ENCODE data around the gene PRKCB. TPM values are rescaled to one million over a fixed set of nuclear protein-coding genes. Genes with fewer than 3 reads are reported as not detected.

PRKCB gene
- total RNA-seq, 4 donors from 2014 or later: 7.7 to 40.0 (median 12.2) TPM

- no peaks in the 10 kb centered on the region for H3K4me1 ChIP-seq
- TF ChIP-seq CTCF (IDR thresholded peaks at IDR 0.05) (no peak), POLR2AphosphoS5 (IDR thresholded peaks at IDR 0.05) (no peak), EP300 (IDR thresholded peaks at IDR 0.05) (no peak), POLR2A (IDR thresholded peaks at IDR 0.05) (no peak)
- H3K9me3 ChIP-seq: no peaks in the 10 kb centered on the region
- no peaks in the 10 kb centered on the region for H3K36me3 ChIP-seq
- no peaks in the 10 kb centered on the region for H3K27me3 ChIP-seq
- DNase-seq (ENCODE audit: low spot score in 2 of 2): no peak
- no peak overlapping the region for H3K4me3 ChIP-seq
- H3K27ac ChIP-seq: no peak overlapping the region
- WGBS: 79% methylated on average over 5 of the region's 5 CpGs
These were observed 117.2 kb downstream of the PRKCB start for GRCh38 chr16:23952971-23953300.

- Histone ChIP-seq H3K9me3 (no peaks in the 10 kb centered on the region), H3K4me1 (no peaks in the 10 kb centered on the region), H3K27me3 (no peaks in the 10 kb centered on the region), H3K36me3 (no peaks in the 10 kb centered on the region), H3K27ac (no peak overlapping the region), H3K4me3 (no peak overlapping the region)
- TF ChIP-seq POLR2AphosphoS5 (IDR thresholded peaks at IDR 0.05) (no peak), EP300 (IDR thresholded peaks at IDR 0.05) (no peak), CTCF (IDR thresholded peaks at IDR 0.05) (no peak), POLR2A (IDR thresholded peaks at IDR 0.05) (no peak)
- no peak for DNase-seq (ENCODE audit: low spot score in 2 of 2)
- 82% methylated on average over 2 of the region's 2 CpGs for WGBS
These were observed 117.7 kb downstream of the PRKCB start for GRCh38 chr16:23953476-23953875.

GRCh38 chr16:23955088-23955487, 119.3 kb downstream of the PRKCB start:
- no peak overlapping the region for H3K27ac ChIP-seq
- no peaks in the 10 kb centered on the region for H3K36me3 ChIP-seq
- H3K4me1 ChIP-seq: no peaks in the 10 kb centered on the region
- no peak for DNase-seq (ENCODE audit: low spot score in 2 of 2)
- no peaks in the 10 kb centered on the region for H3K27me3 ChIP-seq
- TF ChIP-seq POLR2A (IDR thresholded peaks at IDR 0.05): no peak
- no peak overlapping the region for H3K4me3 ChIP-seq
- no peaks in the 10 kb centered on the region for H3K9me3 ChIP-seq
- WGBS: 88% methylated on average over 7 of the region's 7 CpGs

GRCh38 chr16:23957287-23957686, 121.5 kb downstream of the PRKCB start:
- Histone ChIP-seq H3K36me3 (no peaks in the 10 kb centered on the region), H3K27ac (no peak overlapping the region), H3K4me3 (no peak overlapping the region), H3K27me3 (no peaks in the 10 kb centered on the region), H3K4me1 (no peaks in the 10 kb centered on the region), H3K9me3 (no peaks in the 10 kb centered on the region)
- 52% methylated on average over 2 of the region's 2 CpGs for WGBS
- TF ChIP-seq POLR2AphosphoS5 (IDR thresholded peaks at IDR 0.05) (no peak), EP300 (IDR thresholded peaks at IDR 0.05) (no peak), CTCF (IDR thresholded peaks at IDR 0.05) (no peak), POLR2A (IDR thresholded peaks at IDR 0.05) (no peak)
- no peak for DNase-seq (ENCODE audit: low spot score in 2 of 2)

- Histone ChIP-seq H3K27me3 (no peaks in the 10 kb centered on the region), H3K9me3 (no peaks in the 10 kb centered on the region), H3K4me1 (no peaks in the 10 kb centered on the region), H3K4me3 (no peak overlapping the region), H3K27ac (no peak overlapping the region), H3K36me3 (no peaks in the 10 kb centered on the region)
- TF ChIP-seq CTCF (IDR thresholded peaks at IDR 0.05): no peak
- TF ChIP-seq POLR2AphosphoS5 (IDR thresholded peaks at IDR 0.05): no peak
- TF ChIP-seq POLR2A (IDR thresholded peaks at IDR 0.05): no peak
- no peak for TF ChIP-seq EP300 (IDR thresholded peaks at IDR 0.05)
- WGBS: 74% methylated on average over 11 of the region's 11 CpGs
- no peak for DNase-seq (ENCODE audit: low spot score in 2 of 2)
These were observed 123.4 kb downstream of the PRKCB start for GRCh38 chr16:23959072-23959751.

- DNase-seq (ENCODE audit: low spot score in 2 of 2): no peak
- no peaks in the 10 kb centered on the region for H3K27me3 ChIP-seq
- H3K9me3 ChIP-seq: no peaks in the 10 kb centered on the region
- no peak for TF ChIP-seq CTCF (IDR thresholded peaks at IDR 0.05)
- no peak for TF ChIP-seq EP300 (IDR thresholded peaks at IDR 0.05)
- TF ChIP-seq POLR2A (IDR thresholded peaks at IDR 0.05): no peak
- no peak for TF ChIP-seq POLR2AphosphoS5 (IDR thresholded peaks at IDR 0.05)
- H3K4me1 ChIP-seq: no peaks in the 10 kb centered on the region
- no peaks in the 10 kb centered on the region for H3K36me3 ChIP-seq
- 78% methylated on average over 4 of the region's 4 CpGs for WGBS
- no peak overlapping the region for H3K4me3 ChIP-seq
- H3K27ac ChIP-seq: no peak overlapping the region
These were observed 123.9 kb downstream of the PRKCB start for GRCh38 chr16:23959752-23960072.
